ENCODE data around the gene AOPEP. TPM values are rescaled to one million over a fixed set of nuclear protein-coding genes. Genes with fewer than 3 reads are reported as not detected.
A peak's percentile ranks its signal among the peaks of the same experiment; 100 is the strongest.

Gene AOPEP
- total RNA-seq, 1 donor from 2014 or later: 92.3 TPM

- Mint-ChIP-seq H3K36me3 (ENCODE audit: low read depth) (no peaks in the 10 kb centered on the region), H3K4me3 (ENCODE audit: unreplicated experiment) (no peak overlapping the region), H3K27ac (ENCODE audit: unreplicated experiment) (no peak overlapping the region), H3K4me1 (ENCODE audit: low read depth) (peaks cover 4% of the 10 kb centered on the region), H3K27me3 (ENCODE audit: low read depth) (peaks cover 1% of the 10 kb centered on the region), H3K9me3 (ENCODE audit: low read depth) (no peaks in the 10 kb centered on the region)
- no peak for DNase-seq (ENCODE audit: low spot score)
- no peak for TF ChIP-seq CTCF (IDR thresholded peaks at IDR 0.05)
Measured at GRCh38 chr9:94692601-94693000, 33.9 kb upstream of the AOPEP start.

- H3K4me3 Mint-ChIP-seq (ENCODE audit: unreplicated experiment): no peak overlapping the region
- TF ChIP-seq CTCF (IDR thresholded peaks at IDR 0.05): no peak
- peaks cover 14% of the 10 kb centered on the region for H3K4me1 Mint-ChIP-seq (ENCODE audit: low read depth)
- H3K27ac Mint-ChIP-seq (ENCODE audit: unreplicated experiment): no peak overlapping the region
- DNase-seq (ENCODE audit: low spot score): no peak
- no peaks in the 10 kb centered on the region for H3K36me3 Mint-ChIP-seq (ENCODE audit: low read depth)
- H3K9me3 Mint-ChIP-seq (ENCODE audit: low read depth): no peaks in the 10 kb centered on the region
- peaks cover 1% of the 10 kb centered on the region for H3K27me3 Mint-ChIP-seq (ENCODE audit: low read depth)
Measured at GRCh38 chr9:94693485-94694204, 32.9 kb upstream of the AOPEP start.

GRCh38 chr9:94696545-94696944 lies 30.0 kb upstream of the AOPEP start:
- no peaks in the 10 kb centered on the region for H3K9me3 Mint-ChIP-seq (ENCODE audit: low read depth)
- H3K36me3 Mint-ChIP-seq (ENCODE audit: low read depth): no peaks in the 10 kb centered on the region
- H3K4me3 Mint-ChIP-seq (ENCODE audit: unreplicated experiment): no peak overlapping the region
- DNase-seq (ENCODE audit: low spot score): no peak
- no peak overlapping the region for H3K27ac Mint-ChIP-seq (ENCODE audit: unreplicated experiment)
- H3K4me1 Mint-ChIP-seq (ENCODE audit: low read depth): peaks cover 25% of the 10 kb centered on the region
- no peak for TF ChIP-seq CTCF (IDR thresholded peaks at IDR 0.05)
- no peaks in the 10 kb centered on the region for H3K27me3 Mint-ChIP-seq (ENCODE audit: low read depth)

- no peak for DNase-seq (ENCODE audit: low spot score)
- Mint-ChIP-seq H3K36me3 (ENCODE audit: low read depth) (no peaks in the 10 kb centered on the region), H3K27me3 (ENCODE audit: low read depth) (no peaks in the 10 kb centered on the region), H3K9me3 (ENCODE audit: low read depth) (no peaks in the 10 kb centered on the region), H3K4me3 (ENCODE audit: unreplicated experiment) (no peak overlapping the region), H3K4me1 (ENCODE audit: low read depth) (peaks cover 25% of the 10 kb centered on the region), H3K27ac (ENCODE audit: unreplicated experiment) (peak overlapping the region; percentile 41)
- TF ChIP-seq CTCF (IDR thresholded peaks at IDR 0.05): no peak
Measured at GRCh38 chr9:94697972-94698581, 28.4 kb upstream of the AOPEP start.

GRCh38 chr9:94699715-94700373 lies 26.7 kb upstream of the AOPEP start:
- no peaks in the 10 kb centered on the region for H3K9me3 Mint-ChIP-seq (ENCODE audit: low read depth)
- H3K36me3 Mint-ChIP-seq (ENCODE audit: low read depth): no peaks in the 10 kb centered on the region

More at GRCh38 chr9:94699715-94700373, 26.7 kb upstream of the AOPEP start:
- no peak overlapping the region for H3K4me3 Mint-ChIP-seq (ENCODE audit: unreplicated experiment)
- peaks cover 4% of the 10 kb centered on the region for H3K27me3 Mint-ChIP-seq (ENCODE audit: low read depth)
- no peak overlapping the region for H3K27ac Mint-ChIP-seq (ENCODE audit: unreplicated experiment)
- TF ChIP-seq CTCF (IDR thresholded peaks at IDR 0.05): no peak
- peaks cover 22% of the 10 kb centered on the region for H3K4me1 Mint-ChIP-seq (ENCODE audit: low read depth)
- no peak for DNase-seq (ENCODE audit: low spot score)
